Endothelial cell of umbilical vein (primary cell): ENCODE data around the gene SMARCD3. TPM values are rescaled to one million over a fixed set of nuclear protein-coding genes. Genes with fewer than 3 reads are reported as not detected.

Experiments used
- BruUV-seq: library from RNA; stranded (reverse); fragments of 400-500 nt; replicated peaks from 2 replicates; lab custom pipeline; 2021; lab: Mats Ljungman, UMichigan
- CTCF ChIA-PET: fragments of 300-600, 350-600 bp; sonication (Branson Sonifier 250); formaldehyde crosslinking; loops from one replicate; lab custom pipeline; 2021; ENCODE audit warnings: antibody characterized with exemption, inconsistent platforms; lab: Charles Lee
- POLR2A ChIA-PET: fragments of 300-600, 350-600 bp; sonication (Branson Sonifier 250); formaldehyde crosslinking; loops from one replicate; lab custom pipeline; 2021; ENCODE audit warnings: antibody characterized with exemption, inconsistent platforms; lab: Charles Lee
- DNase-seq: peaks from one replicate; pipeline ENCODE4 v3.0.0-alpha.2; 2011; ENCODE audit warnings: low read depth, low spot score
- FAIRE-seq: peaks from 2 replicates; lab custom pipeline; 2011; peaks lifted over from hg19 to GRCh38; lab: Jason Lieb, UNC
- H2AFZ ChIP-seq: 2 replicates; pipeline ENCODE4 v1.6.0; 2012; ENCODE audit warnings: low read depth, low read length, control low read depth, inconsistent platforms
- H3K27ac ChIP-seq: 2 replicates; pipeline ENCODE4 v1.5.1; 2011; ENCODE audit warnings: low read depth, mild to moderate bottlenecking, control low read depth, low read length, moderate library complexity; ENCODE audit not compliant: insufficient read depth
- H3K27me3 ChIP-seq, 2 experiments: 2 replicates each; pipeline versions ENCODE4 v1.6.0 to v1.6.1; 2011; ENCODE audit warnings: low read length in 2 of 2, mixed read lengths in 1 of 2; ENCODE audit not compliant: control insufficient read depth in 2 of 2, insufficient read depth in 2 of 2
- H3K36me3 ChIP-seq, 2 experiments: 2 replicates in 1 of 2; 3 replicates in 1 of 2; pipeline ENCODE4 v1.5.1; 2011; ENCODE audit warnings: low read length in 2 of 2, mild to moderate bottlenecking in 1 of 2, moderate library complexity in 1 of 2; ENCODE audit not compliant: control insufficient read depth in 2 of 2, insufficient read depth in 2 of 2; ENCODE audit errors: extremely low read depth in 1 of 2
- H3K4me1 ChIP-seq: 3 replicates; pipeline ENCODE4 v1.5.1; 2011; ENCODE audit warnings: mild to moderate bottlenecking, low read length; ENCODE audit not compliant: control insufficient read depth, insufficient read depth; ENCODE audit errors: extremely low read depth
- H3K4me2 ChIP-seq: 2 replicates; pipeline ENCODE4 v1.6.1; 2011; ENCODE audit warnings: low read length, control low read depth, mixed read lengths; ENCODE audit not compliant: insufficient read depth
- H3K4me3 ChIP-seq, 3 experiments: fragments of 200-600 bp in 1 of 3; sonication (generic), shearing (Covaris generic) in 1 of 3; replicated peaks in 1 of 3; 2 replicates each; pipeline ENCODE4 v1.5.1; 2011 to 2016; ENCODE audit warnings: control low read depth in 3 of 3, low read length in 3 of 3, mild to moderate bottlenecking in 2 of 3, inconsistent platforms in 1 of 3, low read depth in 1 of 3, moderate library complexity in 1 of 3; ENCODE audit not compliant: insufficient read depth in 1 of 3
- H3K79me2 ChIP-seq: 2 replicates; pipeline ENCODE4 v1.6.0; 2012; ENCODE audit warnings: low read length, inconsistent platforms; ENCODE audit not compliant: control insufficient read depth, insufficient read depth
- H3K9ac ChIP-seq: replicated peaks from 2 replicates; pipeline ENCODE3; 2011; ENCODE audit warnings: low read length, control low read depth; ENCODE audit not compliant: insufficient read depth; ENCODE audit errors: extremely low read depth
- H3K9me1 ChIP-seq: replicated peaks from 3 replicates; pipeline ENCODE4 v1.6.0; 2011; ENCODE audit warnings: mild to moderate bottlenecking, low read length; ENCODE audit not compliant: control insufficient read depth, insufficient read depth; ENCODE audit errors: extremely low read depth
- H3K9me3 ChIP-seq: replicated peaks from 2 replicates; pipeline ENCODE4 v1.5.1; 2012; ENCODE audit warnings: low read length, inconsistent platforms; ENCODE audit not compliant: control insufficient read depth, insufficient read depth
- H4K20me1 ChIP-seq: replicated peaks from 2 replicates; pipeline ENCODE3; 2011; ENCODE audit warnings: mild to moderate bottlenecking, low read length; ENCODE audit not compliant: control insufficient read depth, insufficient read depth; ENCODE audit errors: extremely low read depth
- FOS ChIP-seq: IDR thresholded peaks from 2 replicates; pipeline ENCODE4 v1.6.1; 2011; ENCODE audit warnings: mild to moderate bottlenecking, low read length, moderate library complexity, borderline replicate concordance; ENCODE audit not compliant: insufficient read depth
- GATA2 ChIP-seq: IDR thresholded peaks from 2 replicates; pipeline ENCODE4 v1.7.0; 2011; ENCODE audit warnings: low read depth, mild to moderate bottlenecking, moderate library complexity, mixed read lengths, low read length; ENCODE audit not compliant: insufficient read length, insufficient read depth
- JUN ChIP-seq: IDR thresholded peaks from 2 replicates; pipeline ENCODE4 v1.6.1; 2011; ENCODE audit warnings: borderline replicate concordance, low read depth; ENCODE audit not compliant: insufficient read length, insufficient read depth
- MAX ChIP-seq: IDR thresholded peaks from 2 replicates; pipeline ENCODE4 v1.6.1; 2011; ENCODE audit not compliant: insufficient read depth, insufficient read length
- MYC ChIP-seq: IDR thresholded peaks from one replicate; pipeline ENCODE4 v1.6.1; 2011; ENCODE audit warnings: mild to moderate bottlenecking, low read depth, low read length
- POLR2AphosphoS5 ChIP-seq: IDR thresholded peaks from 2 replicates; pipeline ENCODE4 v1.6.1; 2012; ENCODE audit warnings: low read depth, mild to moderate bottlenecking, control low read depth, low read length, moderate library complexity; ENCODE audit not compliant: insufficient read depth
- dilution Hi-C: fragments of 300-500 bp; cut with MboI; formaldehyde crosslinking; loops from one replicate; pipeline ENCODE4 v1.15.0; 2019; ENCODE audit warnings: low sequenced_read_pairs; ENCODE audit not compliant: extremely low pct_ligation_motif_present
- intact Hi-C: fragments of 100-400 bp; cut with micrococcal nuclease; formaldehyde crosslinking; loops from one replicate; pipeline ENCODE4 v1.10.0; 2022
- polyA plus RNA-seq, 4 experiments: library from polyadenylated mRNA; depleted of rRNA in 3 of 4; stranded (reverse) in 3 of 4; unstranded in 1 of 4; fragments of >200 nt; gene quantifications; 2 replicates each; pipeline versions ENCODE4 v1.2.1 to v1.2.3, GENCODE V29; 2011 to 2012; ENCODE audit warnings: missing spikeins in 1 of 4
- total RNA-seq: library from RNA; stranded (reverse); gene quantifications from 2 replicates; pipeline ENCODE4 v1.2.3, GENCODE V29; 2021
- TF ChIP-seq, protein P1 (sequence below), 2 donors: IDR thresholded peaks; 1 replicate in 1 of 2; 2 replicates in 1 of 2; pipeline ENCODE4 v1.5.1; 2011; ENCODE audit warnings: low read length in 2 of 2, mild to moderate bottlenecking in 2 of 2, moderate library complexity in 2 of 2, control low read depth in 1 of 2, inconsistent platforms in 1 of 2, low read depth in 1 of 2; ENCODE audit not compliant: insufficient read depth in 1 of 2; ENCODE audit errors: extremely low read depth in 1 of 2

Gene SMARCD3
- total and polyA plus RNA-seq, 2 donors (not counting 3 experiments of a cell fraction or from before 2014, with no cell fraction given) = 6.1 to 8.5 TPM

DNA sequence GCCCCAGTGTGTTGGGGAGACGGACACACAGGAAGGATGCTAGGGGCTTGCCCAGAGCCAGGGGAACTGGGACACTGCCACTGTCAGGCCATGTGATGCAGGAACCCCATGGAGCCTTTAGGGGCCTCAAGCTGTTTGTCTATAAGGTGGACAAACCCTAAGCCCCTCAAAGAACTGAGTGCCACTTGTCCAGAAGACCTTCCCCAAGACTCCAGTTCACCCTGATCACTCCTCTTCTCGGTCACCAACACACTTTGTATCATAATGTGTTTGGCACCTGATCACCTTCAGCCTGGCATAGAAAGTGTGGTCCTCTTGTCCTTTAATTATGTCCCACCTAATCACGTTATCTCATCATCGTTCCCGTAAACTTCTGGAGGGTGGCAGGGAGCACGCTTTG, 38.9 kb downstream of the SMARCD3 start:
- dilution Hi-C loops = no loop called here

More for the DNA sequence above, 38.9 kb downstream of the SMARCD3 start:
- Histone ChIP-seq H3K4me1 (no peaks in the 10 kb centered on the region), H2AFZ (no peak overlapping the region), H3K9me3 (no peaks in the 10 kb centered on the region), H3K9ac (no peak overlapping the region), H3K27me3 (no peaks in the 10 kb centered on the region), H3K36me3 (peaks cover 0 to 7% of the 10 kb centered on the region in 2 experiments), H3K9me1 (no peaks in the 10 kb centered on the region), H3K79me2 (no peaks in the 10 kb centered on the region), H3K4me2 (no peak overlapping the region), H4K20me1 (no peaks in the 10 kb centered on the region), H3K27ac (no peak overlapping the region), H3K4me3 (no peak overlapping the region)
- FAIRE-seq = no peak
- no peak for DNase-seq
- ChIA-PET POLR2A (no interaction called here), CTCF (no interaction called here)
- BruUV-seq = no TSS peak
- intact Hi-C loops = no loop called here
- TF ChIP-seq GATA2 (no peak), JUN (no peak), MYC (no peak), MAX (no peak), POLR2AphosphoS5 (no peak), FOS (no peak)
- TF ChIP-seq, protein P1, sequence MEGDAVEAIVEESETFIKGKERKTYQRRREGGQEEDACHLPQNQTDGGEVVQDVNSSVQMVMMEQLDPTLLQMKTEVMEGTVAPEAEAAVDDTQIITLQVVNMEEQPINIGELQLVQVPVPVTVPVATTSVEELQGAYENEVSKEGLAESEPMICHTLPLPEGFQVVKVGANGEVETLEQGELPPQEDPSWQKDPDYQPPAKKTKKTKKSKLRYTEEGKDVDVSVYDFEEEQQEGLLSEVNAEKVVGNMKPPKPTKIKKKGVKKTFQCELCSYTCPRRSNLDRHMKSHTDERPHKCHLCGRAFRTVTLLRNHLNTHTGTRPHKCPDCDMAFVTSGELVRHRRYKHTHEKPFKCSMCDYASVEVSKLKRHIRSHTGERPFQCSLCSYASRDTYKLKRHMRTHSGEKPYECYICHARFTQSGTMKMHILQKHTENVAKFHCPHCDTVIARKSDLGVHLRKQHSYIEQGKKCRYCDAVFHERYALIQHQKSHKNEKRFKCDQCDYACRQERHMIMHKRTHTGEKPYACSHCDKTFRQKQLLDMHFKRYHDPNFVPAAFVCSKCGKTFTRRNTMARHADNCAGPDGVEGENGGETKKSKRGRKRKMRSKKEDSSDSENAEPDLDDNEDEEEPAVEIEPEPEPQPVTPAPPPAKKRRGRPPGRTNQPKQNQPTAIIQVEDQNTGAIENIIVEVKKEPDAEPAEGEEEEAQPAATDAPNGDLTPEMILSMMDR (IDR thresholded peaks at IDR 0.05; ENCODE audit: extremely low read depth in 1 of 2, insufficient read depth in 1 of 2, low read depth in 1 of 2, low read length in 2 of 2) = no peak
